ENCODE data around the gene AIFM1. TPM values are rescaled to one million over a fixed set of nuclear protein-coding genes. Genes with fewer than 3 reads are reported as not detected.

The AIFM1 gene
- total and polyA plus RNA-seq, 2 donors (not counting 3 experiments of a cell fraction or from before 2014, with no cell fraction given) = 23.7 to 29.7 TPM

- no peaks in the 10 kb centered on the region for H3K9me1 ChIP-seq (replicated peaks; ENCODE audit: control insufficient read depth, extremely low read depth, insufficient read depth, low read length)
- no peak within 1 kb of the TSS for H3K9ac ChIP-seq (replicated peaks; ENCODE audit: extremely low read depth, insufficient read depth, low read length)
- dilution Hi-C loops (cut with MboI; ENCODE audit: extremely low pct_ligation_motif_present, low sequenced_read_pairs) (no loop called here), intact Hi-C loops (cut with micrococcal nuclease) (loop anchor here (2.0 kb wide), 1 partner anchor 61 kb away; the partner anchor contains the start of gene ELF4)
- no peaks in the 10 kb centered on the region for H3K27me3 ChIP-seq (ENCODE audit: control insufficient read depth in 2 of 2, insufficient read depth in 2 of 2, low read length in 2 of 2)
- no peaks in the 10 kb centered on the region for H4K20me1 ChIP-seq (replicated peaks; ENCODE audit: control insufficient read depth, extremely low read depth, insufficient read depth, low read length)
- H3K9me3 ChIP-seq (replicated peaks; ENCODE audit: control insufficient read depth, insufficient read depth, low read length) = no peaks in the 10 kb centered on the region
- no peak within 1 kb of the TSS for H3K27ac ChIP-seq (ENCODE audit: insufficient read depth, low read depth, low read length)
- no peaks in the 10 kb centered on the region for H3K36me3 ChIP-seq (ENCODE audit: control insufficient read depth in 2 of 2, extremely low read depth in 1 of 2, insufficient read depth in 2 of 2, low read length in 2 of 2)
- TF ChIP-seq JUN (IDR thresholded peaks at IDR 0.05; ENCODE audit: borderline replicate concordance, insufficient read depth, insufficient read length, low read depth) (no peak), MAX (IDR thresholded peaks at IDR 0.05; ENCODE audit: insufficient read depth, insufficient read length) (no peak), POLR2A (IDR thresholded peaks at IDR 0.05; ENCODE audit: low read depth, low read length) (no peak), EZH2 (IDR thresholded peaks at IDR 0.05; ENCODE audit: borderline replicate concordance, low read depth, low read length, severe bottlenecking) (no peak), FOS (IDR thresholded peaks at IDR 0.05; ENCODE audit: borderline replicate concordance, insufficient read depth, low read length) (no peak), GATA2 (IDR thresholded peaks at IDR 0.05; ENCODE audit: insufficient read depth, insufficient read length, low read depth, low read length) (no peak), CTCF (IDR thresholded peaks at IDR 0.05; ENCODE audit: extremely low read depth in 1 of 2, insufficient read depth in 1 of 2, low read depth in 1 of 2, low read length in 2 of 2) (no peak), MYC (IDR thresholded peaks at IDR 0.05; ENCODE audit: low read depth, low read length) (no peak), POLR2AphosphoS5 (IDR thresholded peaks at IDR 0.05; ENCODE audit: insufficient read depth, low read depth, low read length) (no peak)
- peak within 1 kb of the TSS; percentile 57 for H3K4me2 ChIP-seq (ENCODE audit: insufficient read depth, low read length)
- peak within 1 kb of the TSS; percentile 30 to 53 (median 48) for H3K4me3 ChIP-seq (replicated peaks in 1 of 3; ENCODE audit: insufficient read depth in 1 of 3, low read depth in 1 of 3, low read length in 3 of 3)
- H3K4me1 ChIP-seq (ENCODE audit: control insufficient read depth, extremely low read depth, insufficient read depth, low read length) = peaks cover 33% of the 10 kb centered on the region
- POLR2A ChIA-PET = no interaction called here
- FAIRE-seq = peak; percentile 42
- CTCF ChIA-PET = interaction anchor here (0.6 to 2.5 kb wide), 2 partner anchors 92 to 111 kb away, joined by 3 to 8 read pairs; no protein-coding TSS in a partner anchor
- no TSS peak for BruUV-seq (replicated peaks)
- no peak for DNase-seq (ENCODE audit: low read depth, low spot score)
- H3K79me2 ChIP-seq (ENCODE audit: control insufficient read depth, insufficient read depth, low read length) = no peaks in the 10 kb centered on the region
- peak within 1 kb of the TSS; percentile 32 for H2AFZ ChIP-seq (ENCODE audit: low read depth, low read length)
These were observed 5.9 kb upstream of the AIFM1 start, which contains the start of gene RAB33A for GRCh38 chrX:130171446-130172126. RAB33A (plus strand) TSS chrX:130171962; CDS start chrX:130172063, 101 bp downstream.

Measured in endothelial cell of umbilical vein (primary cell).